ENCODE data around the gene EN1.

DNA sequence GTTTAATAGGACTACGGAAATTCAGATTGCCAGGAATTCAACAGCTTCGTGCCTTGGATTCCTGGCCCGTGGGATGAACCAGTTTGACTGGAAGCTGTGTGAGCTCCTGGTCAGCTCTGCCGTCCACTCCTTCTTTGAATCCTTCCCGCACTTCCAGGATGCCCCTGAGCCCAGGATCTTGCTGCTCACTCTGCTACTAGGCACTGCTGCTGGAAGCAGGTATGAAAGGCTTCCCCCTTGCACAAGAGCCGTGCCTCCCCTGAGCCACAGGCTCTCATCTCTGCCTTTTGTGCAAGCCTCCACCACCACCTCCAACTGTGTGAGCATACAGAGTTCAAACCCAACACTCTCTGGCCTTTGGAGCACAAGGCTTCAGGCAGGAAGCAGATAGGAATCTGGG lies 34.9 kb downstream of the EN1 start:
- TF ChIP-seq, protein P1, sequence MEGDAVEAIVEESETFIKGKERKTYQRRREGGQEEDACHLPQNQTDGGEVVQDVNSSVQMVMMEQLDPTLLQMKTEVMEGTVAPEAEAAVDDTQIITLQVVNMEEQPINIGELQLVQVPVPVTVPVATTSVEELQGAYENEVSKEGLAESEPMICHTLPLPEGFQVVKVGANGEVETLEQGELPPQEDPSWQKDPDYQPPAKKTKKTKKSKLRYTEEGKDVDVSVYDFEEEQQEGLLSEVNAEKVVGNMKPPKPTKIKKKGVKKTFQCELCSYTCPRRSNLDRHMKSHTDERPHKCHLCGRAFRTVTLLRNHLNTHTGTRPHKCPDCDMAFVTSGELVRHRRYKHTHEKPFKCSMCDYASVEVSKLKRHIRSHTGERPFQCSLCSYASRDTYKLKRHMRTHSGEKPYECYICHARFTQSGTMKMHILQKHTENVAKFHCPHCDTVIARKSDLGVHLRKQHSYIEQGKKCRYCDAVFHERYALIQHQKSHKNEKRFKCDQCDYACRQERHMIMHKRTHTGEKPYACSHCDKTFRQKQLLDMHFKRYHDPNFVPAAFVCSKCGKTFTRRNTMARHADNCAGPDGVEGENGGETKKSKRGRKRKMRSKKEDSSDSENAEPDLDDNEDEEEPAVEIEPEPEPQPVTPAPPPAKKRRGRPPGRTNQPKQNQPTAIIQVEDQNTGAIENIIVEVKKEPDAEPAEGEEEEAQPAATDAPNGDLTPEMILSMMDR (IDR thresholded peaks at IDR 0.05), result no peak
- TF ChIP-seq ZFX (IDR thresholded peaks at IDR 0.05; ENCODE audit: borderline replicate concordance), result no peak

Data from 22Rv1 (cell line).